H1 (cell line): ENCODE results near the gene PPM1N. TPM values are rescaled to one million over a fixed set of nuclear protein-coding genes. Genes with fewer than 3 reads are reported as not detected.

ENCODE experiments used
- CTCF ChIA-PET: fragments of 300-600 bp; sonication (Branson Sonifier 250); formaldehyde crosslinking; loops from one replicate; lab custom pipeline; 2021; ENCODE audit not compliant: partially characterized antibody; lab: Charles Lee
- POLR2A ChIA-PET: fragments of 300-600 bp; sonication (Branson Sonifier 250); formaldehyde crosslinking; loops from one replicate; lab custom pipeline; 2021; ENCODE audit warnings: inconsistent platforms; ENCODE audit not compliant: partially characterized antibody; lab: Charles Lee
- DNase-seq, 2 experiments: peaks; one replicate each; pipeline versions ENCODE4 v3.0.0 to v3.0.0-alpha.2; 2010 to 2022; ENCODE audit warnings: low spot score in 2 of 2, low read depth in 1 of 2, mixed read lengths in 1 of 2
- FAIRE-seq: peaks from 2 replicates; lab custom pipeline; 2011; peaks lifted over from hg19 to GRCh38; lab: Jason Lieb, UNC
- H2AFZ ChIP-seq: 2 replicates; pipeline ENCODE4 v1.8.1; 2012; ENCODE audit warnings: low read length, inconsistent platforms
- H2AK5ac ChIP-seq: 2 replicates; pipeline ENCODE4 v1.6.1; 2013; ENCODE audit warnings: low read depth, low read length
- H2BK120ac ChIP-seq: replicated peaks from 2 replicates; pipeline ENCODE3; 2013; ENCODE audit warnings: low read depth, low read length, inconsistent platforms
- H2BK12ac ChIP-seq: 2 replicates; pipeline ENCODE4 v1.6.1; 2013; ENCODE audit warnings: low read depth, low read length
- H2BK15ac ChIP-seq: 2 replicates; pipeline ENCODE4 v1.6.1; 2013; ENCODE audit warnings: low read length
- H2BK20ac ChIP-seq: 2 replicates; pipeline ENCODE4 v1.6.1; 2013; ENCODE audit warnings: low read length
- H2BK5ac ChIP-seq: 2 replicates; pipeline ENCODE4 v1.6.1; 2013; ENCODE audit warnings: low read depth, low read length
- H3K14ac ChIP-seq: 2 replicates; pipeline ENCODE4 v1.6.1; 2013; ENCODE audit warnings: inconsistent platforms; ENCODE audit not compliant: insufficient read length
- H3K18ac ChIP-seq: 2 replicates; pipeline ENCODE4 v1.6.1; 2013; ENCODE audit warnings: low read length; ENCODE audit errors: extremely low read depth
- H3K23ac ChIP-seq: 2 replicates; pipeline ENCODE4 v1.6.1; 2013; ENCODE audit warnings: inconsistent platforms; ENCODE audit not compliant: insufficient read length
- H3K23me2 ChIP-seq: 2 replicates; pipeline ENCODE4 v1.6.1; 2013; ENCODE audit warnings: low read depth, low read length
- H3K27ac ChIP-seq: 2 replicates; pipeline ENCODE4 v1.6.1; 2011; ENCODE audit warnings: low read depth, low read length, inconsistent platforms
- H3K27me3 ChIP-seq, 4 experiments: replicated peaks in 1 of 4; 1 replicate in 1 of 4; 2 replicates in 3 of 4; pipeline versions ENCODE4 v1.6.1 to v1.8.1; 2011 to 2013; ENCODE audit warnings: low read length in 3 of 4, mild to moderate bottlenecking in 3 of 4, inconsistent platforms in 2 of 4, mixed read lengths in 2 of 4, moderate library complexity in 1 of 4; ENCODE audit not compliant: control insufficient read depth in 3 of 4, insufficient read depth in 3 of 4; ENCODE audit errors: extremely low read depth in 1 of 4
- H3K36me3 ChIP-seq, 4 experiments: 2 replicates each; pipeline versions ENCODE4 v1.6.1 to v1.8.1; 2011 to 2013; ENCODE audit warnings: mild to moderate bottlenecking in 4 of 4, low read length in 3 of 4, moderate library complexity in 2 of 4, control low read depth in 1 of 4, inconsistent platforms in 1 of 4; ENCODE audit not compliant: insufficient read depth in 4 of 4, control insufficient read depth in 2 of 4
- H3K4ac ChIP-seq: replicated peaks from 2 replicates; pipeline ENCODE3; 2013; ENCODE audit warnings: low read length, low read depth, mixed read lengths, inconsistent platforms; ENCODE audit not compliant: insufficient read length
- H3K4me1 ChIP-seq, 4 experiments: replicated peaks in 1 of 4; 1 replicate in 1 of 4; 2 replicates in 3 of 4; pipeline versions ENCODE4 v1.6.1 to v1.8.1; 2011 to 2013; ENCODE audit warnings: low read length in 3 of 4, inconsistent platforms in 2 of 4, mixed read lengths in 1 of 4; ENCODE audit not compliant: insufficient read depth in 4 of 4, control insufficient read depth in 3 of 4
- H3K4me2 ChIP-seq, 2 experiments: 2 replicates each; pipeline versions ENCODE4 v1.6.1 to v1.8.1; 2011 to 2013; ENCODE audit warnings: low read depth in 2 of 2, low read length in 2 of 2, control low read depth in 1 of 2, inconsistent platforms in 1 of 2, mild to moderate bottlenecking in 1 of 2; ENCODE audit not compliant: insufficient read depth in 1 of 2
- H3K4me3 ChIP-seq, 4 experiments: fragments of 200-600, 300-600 bp in 1 of 4; sonication (generic), shearing (Covaris generic), sonication (Bioruptor Twin) in 1 of 4; 2 replicates each; pipeline versions ENCODE4 v1.5.1 to v1.8.1; 2011 to 2016; ENCODE audit warnings: low read length in 4 of 4, low read depth in 3 of 4, control low read depth in 2 of 4, inconsistent platforms in 2 of 4, mild to moderate bottlenecking in 2 of 4, mixed read lengths in 1 of 4, moderate library complexity in 1 of 4; ENCODE audit not compliant: insufficient read depth in 2 of 4; ENCODE audit errors: extremely low read depth in 1 of 4
- H3K56ac ChIP-seq: replicated peaks from 2 replicates; pipeline ENCODE3; 2013; ENCODE audit warnings: low read depth, mild to moderate bottlenecking, mixed read lengths, low read length, inconsistent platforms; ENCODE audit not compliant: insufficient read length
- H3K79me1 ChIP-seq: 2 replicates; pipeline ENCODE4 v1.6.1; 2013; ENCODE audit warnings: low read depth, low read length, control low read depth
- H3K79me2 ChIP-seq, 2 experiments: 2 replicates each; pipeline versions ENCODE4 v1.6.1 to v1.8.1; 2012 to 2013; ENCODE audit warnings: low read length in 2 of 2, mild to moderate bottlenecking in 2 of 2, inconsistent platforms in 1 of 2; ENCODE audit not compliant: insufficient read depth in 2 of 2, control insufficient read depth in 1 of 2
- H3K9ac ChIP-seq, 4 experiments: replicated peaks in 1 of 4; 1 replicate in 1 of 4; 2 replicates in 3 of 4; pipeline versions ENCODE4 v1.6.1 to v1.8.1; 2011 to 2013; ENCODE audit warnings: low read depth in 3 of 4, low read length in 3 of 4, control low read depth in 2 of 4, mild to moderate bottlenecking in 2 of 4, moderate library complexity in 2 of 4, inconsistent platforms in 1 of 4; ENCODE audit errors: extremely low read depth in 1 of 4
- H3K9me3 ChIP-seq, 2 experiments: 2 replicates each; pipeline versions ENCODE4 v1.6.1 to v1.8.1; 2012 to 2013; ENCODE audit warnings: mild to moderate bottlenecking in 2 of 2, moderate library complexity in 2 of 2, control low read depth in 1 of 2, inconsistent platforms in 1 of 2, low read depth in 1 of 2, low read length in 1 of 2, mixed read lengths in 1 of 2; ENCODE audit not compliant: insufficient read depth in 2 of 2
- H4K20me1 ChIP-seq, 2 experiments: replicated peaks in 1 of 2; 2 replicates each; pipeline versions ENCODE3 to v1.8.1; 2011 to 2013; ENCODE audit warnings: inconsistent platforms in 2 of 2, low read length in 2 of 2, mild to moderate bottlenecking in 1 of 2; ENCODE audit not compliant: insufficient read depth in 2 of 2, control insufficient read depth in 1 of 2
- H4K5ac ChIP-seq: 2 replicates; pipeline ENCODE4 v1.6.1; 2013; ENCODE audit warnings: low read length, low read depth, mixed read lengths, inconsistent platforms; ENCODE audit not compliant: insufficient read length
- H4K8ac ChIP-seq: 2 replicates; pipeline ENCODE4 v1.8.0; 2013; ENCODE audit warnings: mild to moderate bottlenecking, moderate library complexity, low read length, inconsistent platforms; ENCODE audit not compliant: insufficient read depth; ENCODE audit errors: extremely low read depth
- H4K91ac ChIP-seq: replicated peaks from 2 replicates; pipeline ENCODE3; 2013; ENCODE audit warnings: low read length, mixed read lengths, inconsistent platforms; ENCODE audit not compliant: insufficient read length
- CTBP2 ChIP-seq: IDR thresholded peaks from 2 replicates; pipeline ENCODE4 v1.7.0; 2011; ENCODE audit warnings: borderline replicate concordance, mild to moderate bottlenecking, moderate library complexity, mixed read lengths, low read length; ENCODE audit not compliant: insufficient read depth, insufficient read length
- JUN ChIP-seq: IDR thresholded peaks from 2 replicates; pipeline ENCODE4 v1.6.1; 2011; ENCODE audit warnings: low read depth, mild to moderate bottlenecking, improper control_type of control experiment, low read length
- MAFK ChIP-seq: IDR thresholded peaks from 2 replicates; pipeline ENCODE4 v1.6.1; 2012; ENCODE audit warnings: low read depth, mild to moderate bottlenecking, improper control_type of control experiment, low read length
- POU5F1 ChIP-seq: IDR thresholded peaks from 2 replicates; pipeline ENCODE4 v1.6.1; 2011; ENCODE audit warnings: low read depth, mild to moderate bottlenecking, low read length, moderate library complexity
- SP4 ChIP-seq: IDR thresholded peaks from 2 replicates; pipeline ENCODE4 v1.6.1; 2012; ENCODE audit warnings: low read length, inconsistent platforms
- WGBS, 2 experiments: shearing (Covaris generic) in 1 of 2; methylation state at CpG; one replicate each; pipeline versions ENCODE4 v1.1.6 to v1.1.7; 2013 to 2015; ENCODE audit warnings: low lambda C conversion rate in 2 of 2, mixed read lengths in 2 of 2, inconsistent platforms in 1 of 2, low coverage in 1 of 2, missing lambda C conversion rate in 1 of 2; ENCODE audit not compliant: insufficient replicate concordance in 2 of 2, insufficient coverage in 1 of 2, insufficient read length in 1 of 2; ENCODE audit errors: extremely low coverage in 1 of 2, missing lambda C conversion rate in 1 of 2; 5-methylcytosine and 5-hydroxymethylcytosine counted together
- polyA plus RNA-seq, 7 experiments: library from polyadenylated mRNA; depleted of rRNA in 3 of 7; stranded (reverse) in 5 of 7; unstranded in 2 of 7; fragments of >200 nt in 5 of 7; fragments of 200-250 nt in 2 of 7; gene quantifications; 1 replicate in 5 of 7; 2 replicates in 1 of 7; 4 replicates in 1 of 7; pipeline versions ENCODE4 v1.2.1 to v1.2.3, GENCODE V29; 2011 to 2013; ENCODE audit warnings: missing spikeins in 2 of 7, mixed read lengths in 2 of 7
- total RNA-seq: library from RNA; stranded (reverse); fragmentation: NEBNext Ultra II Directional; extraction: Animal tissue kit (Norgen Biotek cat#: 25700); gene quantifications from 2 replicates; pipeline ENCODE4 v1.2.1, GENCODE V29; 2021
- TF ChIP-seq, protein P1 (sequence below): IDR thresholded peaks from 2 replicates; pipeline ENCODE4 v1.6.1; 2011; ENCODE audit warnings: low read depth, mild to moderate bottlenecking, low read length; ENCODE audit not compliant: insufficient read depth
- TF ChIP-seq, protein P2 (sequence below), 3 experiments: IDR thresholded peaks; 1 replicate in 2 of 3; 2 replicates in 1 of 3; pipeline versions ENCODE4 v1.5.1 to v1.6.1; 2011; ENCODE audit warnings: low read length in 3 of 3, mild to moderate bottlenecking in 3 of 3, inconsistent platforms in 2 of 3, low read depth in 1 of 3, moderate library complexity in 1 of 3; ENCODE audit not compliant: insufficient read depth in 1 of 3; ENCODE audit errors: control extremely low read depth in 1 of 3

PPM1N gene
- total and polyA plus RNA-seq, 2 of the 8 experiments (the other 6 are each of a cell fraction or from before 2014, with no cell fraction given): 12.2 to 14.4 TPM

DNA sequence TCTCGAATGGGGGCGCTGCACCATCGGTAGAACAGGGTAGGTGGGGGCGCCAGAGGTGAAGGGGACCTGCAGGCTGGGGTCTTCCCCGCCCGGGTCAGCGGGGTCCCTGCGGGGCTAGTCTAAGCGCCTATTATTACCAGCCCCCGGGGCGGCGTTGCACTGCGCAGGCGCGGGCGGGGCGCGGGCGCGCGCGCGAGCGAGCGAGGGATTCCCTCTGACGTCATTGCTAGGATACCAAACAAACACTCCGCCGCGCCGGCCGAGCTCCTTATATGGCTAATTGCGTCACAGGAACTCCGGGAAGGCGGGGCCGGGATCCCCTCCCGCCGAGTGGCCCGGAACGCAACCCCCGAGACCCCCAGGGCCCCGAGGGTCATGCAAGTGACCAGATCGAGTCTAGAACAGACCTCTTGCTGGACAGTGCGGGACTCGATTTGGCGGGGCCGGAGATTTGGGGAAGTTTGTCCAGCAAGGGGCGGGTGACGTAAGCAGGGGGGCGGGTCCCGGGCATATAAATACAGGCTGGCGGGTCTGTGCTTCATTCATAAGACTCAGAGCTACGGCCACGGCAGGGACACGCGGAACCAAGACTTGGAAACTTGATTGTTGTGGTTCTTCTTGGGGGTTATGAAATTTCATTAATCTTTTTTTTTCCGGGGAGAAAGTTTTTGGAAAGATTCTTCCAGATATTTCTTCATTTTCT is 30.6 kb upstream of the PPM1N start, which contains the start of gene FOSB:
Gene FOSB (plus strand): TSS at position 541 of the 703 bp plus-strand sequence. CDS start 591 bp downstream, outside the sequence.
- Histone ChIP-seq H3K27ac (peak within 1 kb of the TSS; percentile 96), H3K4ac (no peak within 1 kb of the TSS), H3K9ac (peak within 1 kb of the TSS in 3 of 4 experiments; percentile 68 to 92 (median 85); a peak in 6 of 7 replicates), H3K36me3 (no peaks in the 10 kb centered on the region), H3K56ac (no peak within 1 kb of the TSS), H3K14ac (no peak within 1 kb of the TSS), H4K20me1 (peaks cover 0 to 3% of the 10 kb centered on the region in 2 experiments), H3K18ac (peak within 1 kb of the TSS; percentile 71), H3K4me3 (peak within 1 kb of the TSS; percentile 65 to 95 (median 73)), H2AFZ (peak within 1 kb of the TSS; percentile 89), H3K27me3 (peaks cover 0 to 14% (median 12%) of the 10 kb centered on the region in 4 experiments; a peak in 4 of 7 replicates), H2BK120ac (no peak within 1 kb of the TSS), H3K9me3 (no peaks in the 10 kb centered on the region), H3K4me1 (peaks cover 0 to 15% (median 6%) of the 10 kb centered on the region in 4 experiments; a peak in 5 of 7 replicates), H2BK15ac (no peak within 1 kb of the TSS), H2BK20ac (no peak within 1 kb of the TSS), H2BK5ac (peak within 1 kb of the TSS; percentile 95), H2BK12ac (peak within 1 kb of the TSS; percentile 93), H3K23me2 (peaks cover 20% of the 10 kb centered on the region; the same call in 1 of the 2 replicates), H3K23ac (no peak within 1 kb of the TSS), H4K8ac (peak within 1 kb of the TSS; percentile 99; the same call in 1 of the 2 replicates), H4K5ac (peak within 1 kb of the TSS; percentile 23), H3K79me1 (no peaks in the 10 kb centered on the region), H3K79me2 (no peaks in the 10 kb centered on the region), H3K4me2 (peak within 1 kb of the TSS; percentile 72 to 97), H4K91ac (no peak within 1 kb of the TSS), H2AK5ac (no peak within 1 kb of the TSS; the same call in 1 of the 2 replicates)
- POLR2A ChIA-PET: interaction anchor here (0.8 to 4.4 kb wide), 27 partner anchors 9 to 201 kb away, joined by 3 to 52 read pairs (median 5); partner anchors contain the start of genes ERCC1 and PPP1R13L
- CTCF ChIA-PET: interaction anchor here (0.6 to 32.9 kb wide), 13 partner anchors 9 to 250 kb away, joined by 3 to 760 read pairs (median 6); partner anchors contain the start of genes ERCC1 and RTN2
- WGBS, 2 experiments: 1% methylated on average over 25 of the region's 56 CpGs; no CpG with 5 or more reads in 1 of the 2 experiments
- FAIRE-seq: no peak
- DNase-seq: peak in 1 of 2 experiments; percentile 96
- TF ChIP-seq JUN: 0 out of 2 replicates have a peak, but pooled peaks have one; percentile 47
- no peak for TF ChIP-seq POU5F1
- no peak for TF ChIP-seq MAFK
- TF ChIP-seq SP4: peak; percentile 33; the same call in 1 of the 2 replicates
- TF ChIP-seq, protein P1, sequence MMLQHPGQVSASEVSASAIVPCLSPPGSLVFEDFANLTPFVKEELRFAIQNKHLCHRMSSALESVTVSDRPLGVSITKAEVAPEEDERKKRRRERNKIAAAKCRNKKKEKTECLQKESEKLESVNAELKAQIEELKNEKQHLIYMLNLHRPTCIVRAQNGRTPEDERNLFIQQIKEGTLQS: no peak
- no peak for TF ChIP-seq CTBP2
- TF ChIP-seq, protein P2, sequence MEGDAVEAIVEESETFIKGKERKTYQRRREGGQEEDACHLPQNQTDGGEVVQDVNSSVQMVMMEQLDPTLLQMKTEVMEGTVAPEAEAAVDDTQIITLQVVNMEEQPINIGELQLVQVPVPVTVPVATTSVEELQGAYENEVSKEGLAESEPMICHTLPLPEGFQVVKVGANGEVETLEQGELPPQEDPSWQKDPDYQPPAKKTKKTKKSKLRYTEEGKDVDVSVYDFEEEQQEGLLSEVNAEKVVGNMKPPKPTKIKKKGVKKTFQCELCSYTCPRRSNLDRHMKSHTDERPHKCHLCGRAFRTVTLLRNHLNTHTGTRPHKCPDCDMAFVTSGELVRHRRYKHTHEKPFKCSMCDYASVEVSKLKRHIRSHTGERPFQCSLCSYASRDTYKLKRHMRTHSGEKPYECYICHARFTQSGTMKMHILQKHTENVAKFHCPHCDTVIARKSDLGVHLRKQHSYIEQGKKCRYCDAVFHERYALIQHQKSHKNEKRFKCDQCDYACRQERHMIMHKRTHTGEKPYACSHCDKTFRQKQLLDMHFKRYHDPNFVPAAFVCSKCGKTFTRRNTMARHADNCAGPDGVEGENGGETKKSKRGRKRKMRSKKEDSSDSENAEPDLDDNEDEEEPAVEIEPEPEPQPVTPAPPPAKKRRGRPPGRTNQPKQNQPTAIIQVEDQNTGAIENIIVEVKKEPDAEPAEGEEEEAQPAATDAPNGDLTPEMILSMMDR (IDR thresholded peaks at IDR 0.05; ENCODE audit: control extremely low read depth in 1 of 3, insufficient read depth in 1 of 3, low read depth in 1 of 3, low read length in 3 of 3): peak in 1 of 3 experiments; percentile 33; a peak in 2 of 4 replicates
